ENCODE measurements around the gene BPGM. TPM values are rescaled to one million over a fixed set of nuclear protein-coding genes. Genes with fewer than 3 reads are reported as not detected.

The BPGM gene
- total RNA-seq, 1 donor from 2014 or later = 49.7 TPM

DNA sequence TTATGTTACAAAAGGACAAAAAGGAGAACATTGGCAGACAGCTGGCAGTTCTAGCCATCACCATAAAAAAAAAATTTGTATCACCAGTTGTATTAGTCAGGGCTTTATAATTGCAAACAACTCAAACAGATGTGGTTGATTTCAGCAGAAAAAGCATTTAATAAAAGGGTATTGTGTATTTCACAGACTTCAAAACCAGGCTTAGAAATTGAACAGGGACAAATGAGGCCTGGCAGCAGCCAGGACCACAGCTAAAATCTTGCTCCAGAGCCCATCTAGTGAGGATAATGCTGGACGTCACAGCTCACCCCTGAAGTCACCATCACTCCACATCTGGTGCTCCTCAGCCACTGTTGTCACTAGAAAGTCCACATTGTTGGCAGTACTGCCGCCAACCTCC, 79.9 kb downstream of the BPGM start:
- Histone ChIP-seq H3K4me2 (no peak overlapping the region), H2AFZ (replicated peaks) (no peak overlapping the region), H3F3A (ENCODE audit: low read depth) (no peaks in the 10 kb centered on the region), H3K9me3 (ENCODE audit: low read depth) (no peaks in the 10 kb centered on the region), H3K9ac (no peak overlapping the region), H3K27me3 (no peaks in the 10 kb centered on the region), H3K79me2 (ENCODE audit: low read depth) (no peaks in the 10 kb centered on the region), H3K36me3 (no peaks in the 10 kb centered on the region), H3K27ac (no peak overlapping the region), H3K4me3 (no peak overlapping the region), H4K20me1 (ENCODE audit: low read depth) (no peaks in the 10 kb centered on the region), H3K4me1 (no peaks in the 10 kb centered on the region)
- H3K9me3 Mint-ChIP-seq = peaks cover 2% of the 10 kb centered on the region
- no peak for DNase-seq (ENCODE audit: low spot score)
- H3K27ac Mint-ChIP-seq = no peak overlapping the region
- TF ChIP-seq EZH2phosphoT487 (IDR thresholded peaks at IDR 0.05) = no peak
- TF ChIP-seq, protein P1, sequence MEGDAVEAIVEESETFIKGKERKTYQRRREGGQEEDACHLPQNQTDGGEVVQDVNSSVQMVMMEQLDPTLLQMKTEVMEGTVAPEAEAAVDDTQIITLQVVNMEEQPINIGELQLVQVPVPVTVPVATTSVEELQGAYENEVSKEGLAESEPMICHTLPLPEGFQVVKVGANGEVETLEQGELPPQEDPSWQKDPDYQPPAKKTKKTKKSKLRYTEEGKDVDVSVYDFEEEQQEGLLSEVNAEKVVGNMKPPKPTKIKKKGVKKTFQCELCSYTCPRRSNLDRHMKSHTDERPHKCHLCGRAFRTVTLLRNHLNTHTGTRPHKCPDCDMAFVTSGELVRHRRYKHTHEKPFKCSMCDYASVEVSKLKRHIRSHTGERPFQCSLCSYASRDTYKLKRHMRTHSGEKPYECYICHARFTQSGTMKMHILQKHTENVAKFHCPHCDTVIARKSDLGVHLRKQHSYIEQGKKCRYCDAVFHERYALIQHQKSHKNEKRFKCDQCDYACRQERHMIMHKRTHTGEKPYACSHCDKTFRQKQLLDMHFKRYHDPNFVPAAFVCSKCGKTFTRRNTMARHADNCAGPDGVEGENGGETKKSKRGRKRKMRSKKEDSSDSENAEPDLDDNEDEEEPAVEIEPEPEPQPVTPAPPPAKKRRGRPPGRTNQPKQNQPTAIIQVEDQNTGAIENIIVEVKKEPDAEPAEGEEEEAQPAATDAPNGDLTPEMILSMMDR (IDR thresholded peaks at IDR 0.05) = no peak
- TF ChIP-seq EZH2 (IDR thresholded peaks at IDR 0.05) = no peak
- no peak overlapping the region for H3K4me3 Mint-ChIP-seq
- no peaks in the 10 kb centered on the region for H3K36me3 Mint-ChIP-seq
- H3K27me3 Mint-ChIP-seq (ENCODE audit: insufficient read depth, low read depth) = no peaks in the 10 kb centered on the region
- H3K4me1 Mint-ChIP-seq = peaks cover 12% of the 10 kb centered on the region

DNA sequence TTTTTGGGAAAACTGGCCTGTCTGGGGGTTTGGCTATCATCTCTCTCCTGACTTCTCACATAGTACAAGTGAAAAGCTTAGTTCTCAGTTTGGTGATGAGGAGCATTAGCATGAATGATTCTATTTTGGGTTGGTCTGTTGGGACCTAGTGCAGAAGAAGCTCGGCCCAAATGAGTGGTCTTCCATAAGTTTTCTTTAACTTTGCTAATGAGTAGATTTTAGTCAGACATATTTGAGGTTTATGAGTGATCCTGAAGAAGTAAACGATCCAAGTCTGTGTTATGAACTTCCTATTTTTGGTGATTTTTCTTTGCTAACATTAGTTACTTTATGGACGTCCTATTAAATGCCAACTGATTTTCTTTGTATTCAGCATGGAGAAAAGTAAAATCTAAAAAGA, 81.1 kb downstream of the BPGM start:
- H3K4me3 ChIP-seq = no peak overlapping the region
- no peaks in the 10 kb centered on the region for H3K36me3 ChIP-seq
- peaks cover 12% of the 10 kb centered on the region for H3K4me1 Mint-ChIP-seq
- H3K9me3 ChIP-seq (ENCODE audit: low read depth) = no peaks in the 10 kb centered on the region
- H3K4me2 ChIP-seq = no peak overlapping the region
- H4K20me1 ChIP-seq (ENCODE audit: low read depth) = no peaks in the 10 kb centered on the region
- no peak overlapping the region for H3K27ac ChIP-seq
- H2AFZ ChIP-seq (replicated peaks) = no peak overlapping the region
- TF ChIP-seq, protein P1 (IDR thresholded peaks at IDR 0.05) = no peak
- no peak for TF ChIP-seq EZH2phosphoT487 (IDR thresholded peaks at IDR 0.05)
- no peak for TF ChIP-seq EZH2 (IDR thresholded peaks at IDR 0.05)
- H3K27me3 Mint-ChIP-seq (ENCODE audit: insufficient read depth, low read depth) = no peaks in the 10 kb centered on the region
- H3K4me3 Mint-ChIP-seq = no peak overlapping the region
- H3K27me3 ChIP-seq = no peaks in the 10 kb centered on the region
- H3K9me3 Mint-ChIP-seq = peaks cover 2% of the 10 kb centered on the region
- H3F3A ChIP-seq (ENCODE audit: low read depth) = no peaks in the 10 kb centered on the region
- no peak for DNase-seq (ENCODE audit: low spot score)
- no peak overlapping the region for H3K9ac ChIP-seq
- no peaks in the 10 kb centered on the region for H3K36me3 Mint-ChIP-seq
- H3K27ac Mint-ChIP-seq = no peak overlapping the region
- H3K79me2 ChIP-seq (ENCODE audit: low read depth) = no peaks in the 10 kb centered on the region
- H3K4me1 ChIP-seq = no peaks in the 10 kb centered on the region

Other genes starting within 250 kb of the BPGM start
- 105 and 153 TPM in 2 replicates for gene AKR1B1, start 187.8 kb upstream of the BPGM start, total RNA-seq (ENCODE audit: low replicate concordance)
- gene AKR1B10, start 119.3 kb upstream of the BPGM start, total RNA-seq (ENCODE audit: low replicate concordance) = not detected in 2 replicates
- gene AKR1B15, start 97.7 kb upstream of the BPGM start, total RNA-seq (ENCODE audit: low replicate concordance) = not detected in 2 replicates
- 90.2 and 118 TPM in 2 replicates for gene CALD1, start 132.8 kb downstream of the BPGM start, total RNA-seq (ENCODE audit: low replicate concordance)